HepG2 (cell line): Measurements from ENCODE around the gene RASSF8. TPM values are rescaled to one million over a fixed set of nuclear protein-coding genes. Genes with fewer than 3 reads are reported as not detected.

Source experiments
- ATAC-seq: fragments of 200-7000 bp; cut with Tn5 transposase; 3 replicates; pipeline ENCODE4 v1.9.1; 2020; ENCODE audit warnings: mild to moderate bottlenecking, moderate library complexity
- BruUV-seq: library from RNA; stranded (reverse); fragments of 400-500 nt; replicated peaks from 2 replicates; lab custom pipeline; 2021; lab: Mats Ljungman, UMichigan
- CTCF ChIA-PET: fragments of 300-600 bp; formaldehyde crosslinking; extraction: SDS; loops from one replicate; lab custom pipeline; 2021; ENCODE audit warnings: low total read pairs, inconsistent platforms, low intra/inter-chr PET ratio; lab: Yijun Ruan, JAX
- POLR2A ChIA-PET: fragments of 350-600 bp; sonication (Branson Sonifier 250); formaldehyde crosslinking; loops from one replicate; lab custom pipeline; 2020; ENCODE audit warnings: antibody characterized with exemption, inconsistent platforms; lab: Yijun Ruan, JAX
- DNase-seq: peaks from one replicate; pipeline ENCODE4 v3.0.0-alpha.2; 2015; ENCODE audit warnings: low spot score
- FAIRE-seq: peaks from 3 replicates; lab custom pipeline; 2011; peaks lifted over from hg19 to GRCh38; lab: Jason Lieb, UNC
- H2AFZ ChIP-seq: one replicate; pipeline ENCODE4 v1.6.1; 2011; ENCODE audit warnings: low read length, inconsistent platforms
- H3K27ac ChIP-seq: fragments of 300-600 bp; 3 replicates; pipeline ENCODE4 v1.8.0; 2011; ENCODE audit warnings: mixed run types, mild to moderate bottlenecking, mixed read lengths, low read length, inconsistent platforms; ENCODE audit not compliant: insufficient read depth; ENCODE audit errors: extremely low read length
- H3K27me3 ChIP-seq, 2 experiments: fragments of 200-600 bp in 1 of 2; 2 replicates in 1 of 2; 3 replicates in 1 of 2; pipeline versions ENCODE4 v1.6.0 to v1.8.0; 2011; ENCODE audit warnings: low read length in 2 of 2, mild to moderate bottlenecking in 2 of 2, moderate library complexity in 2 of 2, inconsistent platforms in 1 of 2; ENCODE audit not compliant: insufficient read depth in 2 of 2, control insufficient read depth in 1 of 2
- H3K36me3 ChIP-seq, 2 experiments: fragments of 200-600 bp in 1 of 2; replicated peaks in 1 of 2; 2 replicates in 1 of 2; 3 replicates in 1 of 2; pipeline versions ENCODE4 v1.5.1 to v1.8.0; 2011; ENCODE audit warnings: low read length in 2 of 2, inconsistent platforms in 1 of 2; ENCODE audit not compliant: insufficient read depth in 2 of 2, control insufficient read depth in 1 of 2
- H3K4me1 ChIP-seq: 2 replicates; pipeline ENCODE4 v1.5.1; 2012; ENCODE audit warnings: low read length, inconsistent platforms; ENCODE audit not compliant: insufficient read depth
- H3K4me2 ChIP-seq: 2 replicates; pipeline ENCODE4 v1.6.0; 2011; ENCODE audit warnings: low read depth, low read length, inconsistent platforms
- H3K4me3 ChIP-seq, 3 experiments: fragments of 200-600 bp in 1 of 3; sonication (generic), shearing (Covaris generic) in 1 of 3; replicated peaks in 1 of 3; 2 replicates each; pipeline ENCODE4 v1.5.1; 2011 to 2016; ENCODE audit warnings: low read length in 3 of 3, inconsistent platforms in 2 of 3, low read depth in 2 of 3, mild to moderate bottlenecking in 2 of 3, control low read depth in 1 of 3, mixed read lengths in 1 of 3; ENCODE audit not compliant: insufficient read depth in 1 of 3
- H3K79me2 ChIP-seq: one replicate; pipeline ENCODE4 v1.6.1; 2011; ENCODE audit warnings: low read length, inconsistent platforms; ENCODE audit not compliant: insufficient read depth
- H3K9ac ChIP-seq: 2 replicates; pipeline ENCODE4 v1.6.0; 2011; ENCODE audit warnings: mild to moderate bottlenecking, low read depth, low read length, inconsistent platforms; ENCODE audit not compliant: insufficient read depth
- H3K9me3 ChIP-seq: 2 replicates; pipeline ENCODE4 v1.5.1; 2012; ENCODE audit warnings: mild to moderate bottlenecking, low read length
- H4K20me1 ChIP-seq: 2 replicates; pipeline ENCODE4 v1.6.0; 2011; ENCODE audit warnings: inconsistent platforms, mild to moderate bottlenecking, low read length, moderate library complexity; ENCODE audit not compliant: insufficient read depth
- ETS1 ChIP-seq: sonication (generic); formaldehyde crosslinking; IDR thresholded peaks from 2 replicates; pipeline ENCODE4 v1.4.0; 2020; ENCODE audit warnings: missing genetic modification reagents
- MAX ChIP-seq: IDR thresholded peaks from 2 replicates; pipeline ENCODE4 v1.6.1; 2012; ENCODE audit warnings: inconsistent platforms
- RFXAP ChIP-seq: sonication (generic); formaldehyde crosslinking; IDR thresholded peaks from 2 replicates; pipeline ENCODE4 v1.4.0; 2020; ENCODE audit warnings: missing genetic modification reagents, borderline replicate concordance
- SNAPC4 ChIP-seq: sonication (generic); formaldehyde crosslinking; IDR thresholded peaks from 2 replicates; pipeline ENCODE4 v1.4.0; 2020; ENCODE audit warnings: mild to moderate bottlenecking, missing genetic modification reagents
- U2AF1 ChIP-seq: fragments of 200-400 bp; formaldehyde crosslinking; optimal IDR thresholded peaks from 2 replicates; pipeline ENCODE3; 2017; ENCODE audit warnings: mild to moderate bottlenecking, low read depth, low read length
- ZBTB25 ChIP-seq: IDR thresholded peaks from 2 replicates; pipeline ENCODE4 v1.6.1; 2018; ENCODE audit warnings: missing genetic modification reagents
- ZNF441 ChIP-seq: sonication (generic); formaldehyde crosslinking; IDR thresholded peaks from 2 replicates; pipeline ENCODE4 v1.7.0; 2021; ENCODE audit warnings: missing genetic modification reagents, borderline replicate concordance
- ZNF710 ChIP-seq: sonication (generic); formaldehyde crosslinking; IDR thresholded peaks from 2 replicates; pipeline ENCODE4 v1.5.0; 2020; ENCODE audit warnings: mild to moderate bottlenecking, missing genetic modification reagents, borderline replicate concordance
- ZNF800 ChIP-seq: sonication (generic); formaldehyde crosslinking; IDR thresholded peaks from 2 replicates; pipeline ENCODE4 v1.4.0; 2020; ENCODE audit warnings: missing genetic modification reagents
- ZUFSP ChIP-seq: sonication (generic); formaldehyde crosslinking; IDR thresholded peaks from 2 replicates; pipeline ENCODE4 v1.9.0; 2021; ENCODE audit warnings: missing genetic modification reagents, mild to moderate bottlenecking, borderline replicate concordance
- WGBS: methylation state at CpG from one replicate; pipeline ENCODE4 v1.1.6; 2017; ENCODE audit warnings: low lambda C conversion rate; 5-methylcytosine and 5-hydroxymethylcytosine counted together
- in situ Hi-C: cut with HindIII; loops from 2 replicates; pipeline ENCODE4 v1.10.0; 2017; ENCODE audit warnings: low pct_unique_long_range_greater_than_20kb; ENCODE audit not compliant: extremely low pct_ligation_motif_present
- intact Hi-C: fragments of 100-400 bp; cut with micrococcal nuclease; formaldehyde crosslinking; loops from one replicate; pipeline ENCODE4 v1.10.0; 2022; ENCODE audit not compliant: unreplicated experiment
- polyA plus RNA-seq, 8 experiments: library from polyadenylated mRNA; depleted of rRNA in 3 of 8; stranded (reverse) in 7 of 8; unstranded in 1 of 8; fragments of >200 nt; fragmentation: Illumina TruSeq in 4 of 8; extraction: Trizol in 4 of 8; gene quantifications; 2 replicates each; pipeline versions ENCODE4 v1.2.1 to v1.2.3, GENCODE V29; 2011 to 2016; ENCODE audit warnings: low read depth in 4 of 8, missing spikeins in 1 of 8, mixed read lengths in 1 of 8; ENCODE audit not compliant: insufficient read depth in 1 of 8
- total RNA-seq, 5 experiments: library from RNA; depleted of rRNA; stranded (reverse); fragments of >200 nt; fragmentation: Illumina TruSeq; extraction: Trizol; gene quantifications; 2 replicates each; pipeline ENCODE4 v1.2.3, GENCODE V29; 2016; ENCODE audit warnings: low read depth in 1 of 5

The RASSF8 gene
- total and polyA plus RNA-seq, 2 of the 13 experiments (the other 11 are each of a cell fraction or from before 2014, with no cell fraction given) = 0.82 to 9.2 TPM

- no peaks in the 10 kb centered on the region for H3K36me3 ChIP-seq
- no peak overlapping the region for H3K4me3 ChIP-seq
- CTCF ChIA-PET = no interaction called here
- H3K27ac ChIP-seq = no peak overlapping the region
- H3K9ac ChIP-seq = no peak overlapping the region
- no peaks in the 10 kb centered on the region for H3K79me2 ChIP-seq
- H3K27me3 ChIP-seq = no peaks in the 10 kb centered on the region; a peak in 1 of 5 replicates
- no peak for ATAC-seq
- H3K4me1 ChIP-seq = no peaks in the 10 kb centered on the region
- FAIRE-seq = no peak
- no peak overlapping the region for H2AFZ ChIP-seq
- in situ Hi-C loops (no loop called here), intact Hi-C loops (no loop called here)
- no TSS peak for BruUV-seq
- WGBS = 35% methylated on average over 5 of the region's 5 CpGs
- no peaks in the 10 kb centered on the region for H3K9me3 ChIP-seq
- no peak overlapping the region for H3K4me2 ChIP-seq
- POLR2A ChIA-PET = no interaction called here
- no peaks in the 10 kb centered on the region for H4K20me1 ChIP-seq
- DNase-seq = no peak
- TF ChIP-seq ZUFSP (CRISPR knock-in tag) = no peak
- no peak for TF ChIP-seq ZNF441 (CRISPR knock-in tag)
- no peak for TF ChIP-seq MAX
- no peak for TF ChIP-seq SNAPC4
- TF ChIP-seq ZBTB25 (CRISPR knock-in tag) = no peak
- no peak for TF ChIP-seq ZNF710 (CRISPR knock-in tag)
- no peak for TF ChIP-seq ETS1 (CRISPR knock-in tag)
- no peak for TF ChIP-seq U2AF1
- TF ChIP-seq ZNF800 = no peak
- no peak for TF ChIP-seq RFXAP (CRISPR knock-in tag)
These were observed 11.6 kb downstream of the RASSF8 start for GRCh38 chr12:25970082-25970481.
